Measurements from ENCODE around the gene SELENOO. TPM values are rescaled to one million over a fixed set of nuclear protein-coding genes. Genes with fewer than 3 reads are reported as not detected.

The SELENOO gene
- total RNA-seq, 1 experiment from 2014 or later = 43.2 TPM

GRCh38 chr22:50180727-50181521 lies 19.9 kb upstream of the SELENOO start:
- in situ Hi-C loops (cut with HindIII; ENCODE audit: low pct_unique_long_range_greater_than_20kb, low sequenced_read_pairs) = no loop called here
- no peak for DNase-seq (ENCODE audit: low read depth, low spot score)

- in situ Hi-C loops (cut with HindIII; ENCODE audit: low pct_unique_long_range_greater_than_20kb, low sequenced_read_pairs) = no loop called here
- no peak for DNase-seq (ENCODE audit: low read depth, low spot score)
These were observed 18.4 kb upstream of the SELENOO start for GRCh38 chr22:50182176-50183081.

GRCh38 chr22:50183141-50183971 lies 17.5 kb upstream of the SELENOO start:
- DNase-seq (ENCODE audit: low read depth, low spot score) = no peak
- in situ Hi-C loops (cut with HindIII; ENCODE audit: low pct_unique_long_range_greater_than_20kb, low sequenced_read_pairs) = no loop called here

GRCh38 chr22:50184004-50184901 lies 16.6 kb upstream of the SELENOO start:
- in situ Hi-C loops (cut with HindIII; ENCODE audit: low pct_unique_long_range_greater_than_20kb, low sequenced_read_pairs) = no loop called here

GRCh38 chr22:50184902-50185374 lies 15.9 kb upstream of the SELENOO start:
- in situ Hi-C loops (cut with HindIII; ENCODE audit: low pct_unique_long_range_greater_than_20kb, low sequenced_read_pairs) = no loop called here

More at GRCh38 chr22:50184004-50184901, 16.6 kb upstream of the SELENOO start:
- peak; percentile 37 for DNase-seq (ENCODE audit: low read depth, low spot score)

GRCh38 chr22:50185375-50186087 lies 15.3 kb upstream of the SELENOO start, which contains the start of gene TRABD:
Gene TRABD, plus strand, starts transcription at chr22:50185913. Its CDS starts 7,148 bp downstream, at chr22:50193061.
- in situ Hi-C loops (cut with HindIII; ENCODE audit: low pct_unique_long_range_greater_than_20kb, low sequenced_read_pairs) = no loop called here

More at GRCh38 chr22:50184902-50185374, 15.9 kb upstream of the SELENOO start:
- DNase-seq (ENCODE audit: low read depth, low spot score) = no peak

GRCh38 chr22:50186181-50186714 lies 14.6 kb upstream of the SELENOO start:
- in situ Hi-C loops (cut with HindIII; ENCODE audit: low pct_unique_long_range_greater_than_20kb, low sequenced_read_pairs) = no loop called here
- DNase-seq (ENCODE audit: low read depth, low spot score) = no peak

More at GRCh38 chr22:50185375-50186087, 15.3 kb upstream of the SELENOO start, which contains the start of gene TRABD:
- DNase-seq (ENCODE audit: low read depth, low spot score) = peak; percentile 88

- in situ Hi-C loops (cut with HindIII; ENCODE audit: low pct_unique_long_range_greater_than_20kb, low sequenced_read_pairs) = no loop called here
- DNase-seq (ENCODE audit: low read depth, low spot score) = no peak
These were observed 13.9 kb upstream of the SELENOO start for GRCh38 chr22:50186761-50187523.

GRCh38 chr22:50188356-50188755 lies 12.5 kb upstream of the SELENOO start:
- in situ Hi-C loops (cut with HindIII; ENCODE audit: low pct_unique_long_range_greater_than_20kb, low sequenced_read_pairs) = no loop called here

GRCh38 chr22:50189184-50189848 lies 11.5 kb upstream of the SELENOO start:
- in situ Hi-C loops (cut with HindIII; ENCODE audit: low pct_unique_long_range_greater_than_20kb, low sequenced_read_pairs) = no loop called here
- DNase-seq (ENCODE audit: low read depth, low spot score) = no peak

More at GRCh38 chr22:50188356-50188755, 12.5 kb upstream of the SELENOO start:
- no peak for DNase-seq (ENCODE audit: low read depth, low spot score)

GRCh38 chr22:50189849-50190181 lies 11.0 kb upstream of the SELENOO start:
- in situ Hi-C loops (cut with HindIII; ENCODE audit: low pct_unique_long_range_greater_than_20kb, low sequenced_read_pairs) = no loop called here
- no peak for DNase-seq (ENCODE audit: low read depth, low spot score)

GRCh38 chr22:50190182-50190940 lies 10.4 kb upstream of the SELENOO start:
- DNase-seq (ENCODE audit: low read depth, low spot score) = peak; percentile 64

GRCh38 chr22:50190941-50191741 lies 9.7 kb upstream of the SELENOO start:
- in situ Hi-C loops (cut with HindIII; ENCODE audit: low pct_unique_long_range_greater_than_20kb, low sequenced_read_pairs) = no loop called here
- no peak for DNase-seq (ENCODE audit: low read depth, low spot score)

More at GRCh38 chr22:50190182-50190940, 10.4 kb upstream of the SELENOO start:
- in situ Hi-C loops (cut with HindIII; ENCODE audit: low pct_unique_long_range_greater_than_20kb, low sequenced_read_pairs) = no loop called here

Data from SK-MEL-5 (cell line).